ENCODE measurements around the gene UGT8.
"Not testable (repeated sequence)": the region's sequence is repeated elsewhere in the genome, so short reads cannot be mapped to it uniquely, and the experiment has no call there.

UGT8 gene

GRCh38 chr4:114598191-114599121 lies at the start of gene UGT8:
UGT8 (plus strand) TSS chr4:114598807; CDS start chr4:114622881, 24,074 bp downstream.
- in situ Hi-C loops (cut with HindIII; ENCODE audit: low sequenced_read_pairs), result no loop called here

GRCh38 chr4:114549638-114550037 lies 49.0 kb upstream of the UGT8 start:
- in situ Hi-C loops (cut with HindIII; ENCODE audit: low sequenced_read_pairs), result no loop called here

GRCh38 chr4:114558446-114559020 lies 40.1 kb upstream of the UGT8 start:
- in situ Hi-C loops (cut with HindIII; ENCODE audit: low sequenced_read_pairs), result no loop called here

- in situ Hi-C loops (cut with HindIII; ENCODE audit: low sequenced_read_pairs), result no loop called here
These were observed 37.0 kb upstream of the UGT8 start for GRCh38 chr4:114561590-114561989.

GRCh38 chr4:114562176-114562904 lies 36.3 kb upstream of the UGT8 start:
- in situ Hi-C loops (cut with HindIII; ENCODE audit: low sequenced_read_pairs), result no loop called here

GRCh38 chr4:114563536-114564315 lies 34.9 kb upstream of the UGT8 start:
- in situ Hi-C loops (cut with HindIII; ENCODE audit: low sequenced_read_pairs), result no loop called here

- in situ Hi-C loops (cut with HindIII; ENCODE audit: low sequenced_read_pairs), result no loop called here
These were observed 21.2 kb upstream of the UGT8 start for GRCh38 chr4:114577386-114577785.

GRCh38 chr4:114582621-114583020 lies 16.0 kb upstream of the UGT8 start:
- in situ Hi-C loops (cut with HindIII; ENCODE audit: low sequenced_read_pairs), result no loop called here

- in situ Hi-C loops (cut with HindIII; ENCODE audit: low sequenced_read_pairs), result no loop called here
These were observed 10.3 kb upstream of the UGT8 start for GRCh38 chr4:114588305-114588704.

- in situ Hi-C loops (cut with HindIII; ENCODE audit: low sequenced_read_pairs), result not testable (repeated sequence)
These were observed 8.2 kb upstream of the UGT8 start for GRCh38 chr4:114590360-114590759.

GRCh38 chr4:114593526-114593925 lies 5.1 kb upstream of the UGT8 start:
- in situ Hi-C loops (cut with HindIII; ENCODE audit: low sequenced_read_pairs), result no loop called here

GRCh38 chr4:114595207-114595606 lies 3.4 kb upstream of the UGT8 start:
- in situ Hi-C loops (cut with HindIII; ENCODE audit: low sequenced_read_pairs), result no loop called here

GRCh38 chr4:114595921-114596320 lies 2.7 kb upstream of the UGT8 start:
- in situ Hi-C loops (cut with HindIII; ENCODE audit: low sequenced_read_pairs), result no loop called here

GRCh38 chr4:114597410-114598115 lies 1.0 kb upstream of the UGT8 start:
- in situ Hi-C loops (cut with HindIII; ENCODE audit: low sequenced_read_pairs), result no loop called here

- in situ Hi-C loops (cut with HindIII; ENCODE audit: low sequenced_read_pairs), result no loop called here
These were observed 760 bp downstream of the UGT8 start for GRCh38 chr4:114599231-114599902.

GRCh38 chr4:114599903-114600552 lies 1.4 kb downstream of the UGT8 start:
- in situ Hi-C loops (cut with HindIII; ENCODE audit: low sequenced_read_pairs), result no loop called here

- in situ Hi-C loops (cut with HindIII; ENCODE audit: low sequenced_read_pairs), result no loop called here
These were observed 2.1 kb downstream of the UGT8 start for GRCh38 chr4:114600672-114601071.

- in situ Hi-C loops (cut with HindIII; ENCODE audit: low sequenced_read_pairs), result no loop called here
These were observed 2.9 kb downstream of the UGT8 start for GRCh38 chr4:114601304-114602052.
